Measurements from ENCODE around the gene CSMD2.
"Not testable (repeated sequence)": the region's sequence is repeated elsewhere in the genome, so short reads cannot be mapped to it uniquely, and the experiment has no call there.

Gene CSMD2

DNA sequence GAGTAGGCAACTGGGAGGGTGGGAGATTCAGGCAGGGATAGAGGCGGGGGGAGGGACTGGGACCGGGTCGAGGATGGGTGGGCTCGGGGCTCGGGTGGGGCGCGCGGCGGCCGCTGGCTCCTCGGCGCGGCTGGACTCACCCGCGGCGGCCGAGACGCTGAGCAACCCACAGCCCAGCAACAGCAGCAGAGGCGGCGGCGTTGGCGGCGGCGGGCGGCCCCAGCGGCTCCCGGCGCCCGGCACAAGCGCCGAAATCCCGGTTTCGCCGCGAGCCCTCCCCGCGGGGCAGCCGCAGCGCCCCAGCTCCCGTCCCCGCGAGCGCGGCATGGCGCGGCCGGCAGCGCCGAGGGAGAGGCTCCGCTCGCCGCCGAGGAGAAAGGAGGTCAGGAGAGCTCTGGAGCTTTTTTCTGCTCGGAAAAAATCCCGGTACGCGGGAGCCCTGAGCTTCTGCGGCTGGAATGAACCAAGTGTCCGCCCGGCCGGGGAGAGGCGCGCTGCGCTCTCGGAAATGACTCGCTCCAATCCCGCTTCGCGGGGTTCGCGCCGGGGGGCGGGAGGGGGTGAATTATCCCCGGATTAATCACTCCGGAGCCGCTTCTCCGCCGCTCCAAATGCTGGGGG is at the start of gene CSMD2:
Gene CSMD2 (minus strand): TSS at position 460 of the 621 bp plus-strand sequence. CDS start 133 bp downstream, at position 327.
- DNase-seq, result peak; percentile 13

DNA sequence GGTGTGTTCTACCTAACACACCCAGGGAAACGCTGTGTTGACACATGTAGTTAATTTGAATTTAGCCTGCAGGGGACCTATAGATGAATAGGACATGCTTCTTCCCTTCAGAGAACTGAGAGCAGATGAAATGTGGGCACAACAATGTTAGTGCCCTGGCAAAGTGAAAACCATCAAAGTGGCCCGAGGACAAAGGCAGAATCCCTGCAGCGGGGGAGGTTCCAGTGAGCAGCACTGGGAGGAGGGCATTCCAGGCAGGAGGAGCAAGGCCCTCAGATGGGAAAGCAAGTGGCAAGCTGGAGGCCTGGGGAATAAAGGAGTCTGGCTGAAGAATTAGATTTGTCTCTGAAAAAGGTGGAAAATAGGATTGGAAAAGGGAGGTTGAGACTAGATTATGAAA is 48.9 kb upstream of the CSMD2 start:
- DNase-seq, result no peak

DNA sequence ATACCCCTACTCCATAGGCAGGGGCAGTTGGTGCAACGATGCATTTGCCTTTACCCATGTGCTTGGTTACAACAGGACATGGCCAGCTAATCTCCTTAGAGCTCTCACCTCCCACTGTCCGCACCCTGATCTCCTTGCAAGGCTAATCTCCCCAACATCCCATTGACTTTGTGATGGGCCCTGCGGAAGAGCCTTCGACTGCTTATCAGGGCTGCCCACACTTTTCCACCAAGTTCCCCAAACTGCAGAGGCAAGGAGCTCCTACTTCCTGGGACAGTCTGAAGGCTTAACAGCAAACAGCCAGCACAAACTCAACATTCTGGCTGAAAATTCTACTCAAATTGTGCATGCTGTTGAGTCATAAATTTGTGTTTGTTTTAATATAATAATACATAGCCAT is 47.6 kb upstream of the CSMD2 start:
- no peak for DNase-seq

DNA sequence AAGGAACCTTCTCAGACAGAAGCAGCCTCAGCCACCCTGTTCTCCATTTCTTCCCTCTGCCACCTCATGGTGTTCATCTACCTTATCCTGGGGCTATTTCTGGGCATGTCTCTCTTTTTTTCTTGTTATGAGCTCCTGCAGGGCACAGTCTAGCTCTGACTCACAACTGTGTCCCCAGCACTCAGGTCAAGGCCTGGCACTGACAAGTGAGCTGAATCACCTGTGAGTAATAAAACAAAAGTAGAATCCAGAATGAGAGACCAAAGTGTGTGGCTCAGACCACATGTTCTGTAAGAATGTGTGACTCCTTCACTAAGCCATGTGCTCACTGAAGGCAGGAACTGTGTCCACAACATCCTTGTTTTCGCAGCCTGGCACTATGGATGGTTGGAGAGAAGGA is 34.9 kb upstream of the CSMD2 start:
- no peak for DNase-seq

DNA sequence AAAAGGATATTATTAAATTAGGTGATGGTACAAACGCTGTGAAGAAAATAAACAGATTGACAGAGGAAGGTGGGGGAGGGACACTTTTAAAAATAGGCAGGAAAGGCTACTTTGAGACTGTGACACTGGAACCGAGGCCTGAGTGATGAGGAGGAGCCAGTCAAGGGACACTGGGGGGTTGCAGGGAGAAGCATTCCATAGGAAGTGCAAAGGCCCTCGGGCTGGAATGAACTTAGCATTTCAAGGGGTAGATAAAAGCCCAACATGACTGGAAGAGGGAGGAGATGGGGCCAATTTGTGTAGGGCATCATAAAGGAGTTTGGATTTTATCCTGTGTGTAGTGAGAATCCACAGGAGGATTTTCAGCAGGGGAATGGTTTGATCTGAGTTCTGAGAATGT is 27.6 kb upstream of the CSMD2 start:
- DNase-seq, result no peak

DNA sequence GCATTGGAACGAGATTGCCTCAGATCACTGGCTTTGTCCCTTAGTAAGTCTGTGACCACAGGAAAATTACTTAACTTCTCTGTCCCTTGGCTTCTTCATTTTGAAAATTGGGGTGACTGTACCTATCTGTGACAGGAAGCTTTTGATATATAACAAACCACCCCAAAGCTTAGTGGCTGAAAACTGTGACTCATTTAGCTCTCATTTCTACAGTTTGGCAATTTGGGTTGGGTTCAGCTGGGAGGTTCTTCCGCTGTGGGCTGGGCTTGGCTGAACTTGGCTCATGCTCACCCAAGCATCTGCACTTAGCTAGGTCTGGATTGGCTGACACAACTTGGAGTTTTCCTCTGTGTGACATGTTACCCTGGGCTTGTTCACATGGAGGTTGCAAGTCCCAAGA is 25.7 kb upstream of the CSMD2 start:
- no peak for DNase-seq

DNA sequence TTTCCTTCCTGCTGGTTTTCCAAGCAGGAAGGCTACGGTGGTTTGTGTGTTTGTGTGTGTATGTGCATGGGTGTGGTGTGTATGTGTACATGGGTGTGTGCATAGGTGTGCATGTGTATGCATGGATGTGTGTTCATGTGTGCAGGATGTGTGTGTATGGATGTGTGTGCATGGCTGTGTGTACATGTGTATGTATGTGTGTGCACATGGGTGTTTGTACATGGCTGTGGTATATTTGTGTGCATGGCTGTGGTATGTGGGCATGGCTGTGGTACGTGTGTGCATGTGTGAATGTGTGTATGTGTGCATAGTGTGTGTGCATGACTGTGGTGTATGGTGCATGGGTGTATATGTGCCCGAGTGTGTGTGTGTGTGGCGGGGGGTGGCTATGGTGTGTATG is 24.0 kb upstream of the CSMD2 start:
- no peak for DNase-seq

DNA sequence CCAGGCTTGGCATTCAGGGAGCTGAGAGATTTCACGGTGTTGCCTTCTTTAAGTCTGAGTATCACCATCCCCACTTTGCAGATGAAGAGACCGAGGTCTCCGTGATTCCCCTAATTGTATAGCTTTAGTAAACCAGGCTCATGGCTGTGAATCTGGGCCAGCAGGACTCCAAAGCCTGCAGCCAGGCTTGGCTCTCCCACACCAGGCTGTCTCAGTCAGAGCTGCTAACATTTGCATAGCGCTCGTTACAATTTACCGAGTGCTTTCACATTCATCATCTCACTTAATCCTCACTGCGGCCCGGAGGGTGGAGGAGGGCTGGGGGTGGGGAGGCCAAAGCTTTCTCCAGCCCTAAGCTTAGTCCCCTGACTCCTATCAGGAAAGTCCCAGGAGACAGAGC is 23.4 kb upstream of the CSMD2 start:
- DNase-seq, result no peak

DNA sequence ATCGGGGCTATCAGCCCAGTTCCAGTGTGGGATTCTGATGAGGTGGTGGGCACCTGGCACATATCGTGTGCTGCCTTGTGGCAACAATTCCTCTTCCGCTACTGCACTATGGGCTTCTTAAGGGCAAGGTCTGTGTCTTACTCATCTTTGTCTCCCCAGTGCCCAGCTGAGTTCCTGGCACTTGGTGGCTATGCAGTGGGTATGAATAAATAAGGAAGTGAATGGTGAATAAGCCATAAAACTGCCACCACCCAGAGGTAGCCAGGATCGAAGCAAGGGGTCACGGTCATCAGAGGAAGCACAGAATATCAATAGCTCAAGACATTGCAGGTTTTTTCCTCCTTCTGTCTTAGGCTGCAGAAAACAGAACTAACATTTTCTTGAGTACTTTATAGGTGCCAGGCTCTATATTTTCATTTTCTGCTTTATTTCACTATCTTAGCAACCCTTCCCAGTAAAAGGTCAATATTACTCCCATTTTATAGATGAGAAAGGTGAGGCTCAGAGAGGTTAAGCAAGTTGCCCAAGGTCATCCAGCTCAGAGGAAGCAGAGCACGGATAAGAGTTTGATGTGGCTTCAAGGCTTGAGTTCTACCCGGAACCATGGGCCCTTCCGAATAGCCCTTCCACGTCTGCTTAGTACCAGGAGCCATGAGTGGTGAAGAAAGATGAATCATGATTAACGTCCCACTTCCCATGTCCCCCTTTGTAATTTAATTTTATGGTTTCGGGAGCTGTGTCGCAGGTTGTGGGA is 21.9 kb upstream of the CSMD2 start:
- DNase-seq, result no peak

DNA sequence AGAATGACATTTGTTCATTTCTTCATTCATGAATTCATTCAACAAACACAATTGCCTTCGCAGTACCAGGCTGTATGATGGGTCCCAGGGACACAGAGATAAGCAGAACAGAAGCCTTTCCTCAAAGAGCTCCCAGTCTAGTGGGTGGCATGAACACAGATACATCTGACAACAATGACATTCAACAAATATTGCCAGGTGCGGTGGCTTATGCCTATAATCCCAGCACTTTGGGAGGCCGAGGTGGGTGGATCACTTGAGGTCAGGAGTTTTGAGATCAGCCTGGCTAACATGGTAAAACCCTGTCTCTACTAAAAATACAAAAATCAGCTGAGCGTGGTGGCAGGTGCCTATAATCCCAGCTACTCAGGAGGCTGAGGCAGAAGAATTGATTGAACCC is 18.4 kb upstream of the CSMD2 start:
- DNase-seq, result not testable (repeated sequence)

DNA sequence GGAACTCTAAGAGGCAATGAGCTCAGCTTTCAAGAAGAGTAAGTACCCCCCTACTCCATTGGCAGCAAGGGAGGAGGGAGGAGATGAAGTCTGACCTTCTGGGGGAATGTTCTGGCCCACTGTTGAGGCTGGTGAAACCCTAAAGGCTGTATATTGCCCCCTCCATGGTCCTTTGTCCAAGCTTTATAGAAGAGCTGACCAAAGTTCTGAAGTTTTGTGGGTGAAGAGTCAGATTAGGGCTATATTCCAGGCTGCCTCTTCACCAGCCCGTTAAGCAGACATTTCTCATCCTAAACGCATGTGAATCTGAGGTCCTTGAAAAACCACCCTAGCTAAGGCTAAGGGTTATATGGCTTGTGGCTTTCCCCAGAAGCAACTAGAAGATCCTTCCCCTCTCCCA is 13.0 kb upstream of the CSMD2 start:
- DNase-seq, result no peak

DNA sequence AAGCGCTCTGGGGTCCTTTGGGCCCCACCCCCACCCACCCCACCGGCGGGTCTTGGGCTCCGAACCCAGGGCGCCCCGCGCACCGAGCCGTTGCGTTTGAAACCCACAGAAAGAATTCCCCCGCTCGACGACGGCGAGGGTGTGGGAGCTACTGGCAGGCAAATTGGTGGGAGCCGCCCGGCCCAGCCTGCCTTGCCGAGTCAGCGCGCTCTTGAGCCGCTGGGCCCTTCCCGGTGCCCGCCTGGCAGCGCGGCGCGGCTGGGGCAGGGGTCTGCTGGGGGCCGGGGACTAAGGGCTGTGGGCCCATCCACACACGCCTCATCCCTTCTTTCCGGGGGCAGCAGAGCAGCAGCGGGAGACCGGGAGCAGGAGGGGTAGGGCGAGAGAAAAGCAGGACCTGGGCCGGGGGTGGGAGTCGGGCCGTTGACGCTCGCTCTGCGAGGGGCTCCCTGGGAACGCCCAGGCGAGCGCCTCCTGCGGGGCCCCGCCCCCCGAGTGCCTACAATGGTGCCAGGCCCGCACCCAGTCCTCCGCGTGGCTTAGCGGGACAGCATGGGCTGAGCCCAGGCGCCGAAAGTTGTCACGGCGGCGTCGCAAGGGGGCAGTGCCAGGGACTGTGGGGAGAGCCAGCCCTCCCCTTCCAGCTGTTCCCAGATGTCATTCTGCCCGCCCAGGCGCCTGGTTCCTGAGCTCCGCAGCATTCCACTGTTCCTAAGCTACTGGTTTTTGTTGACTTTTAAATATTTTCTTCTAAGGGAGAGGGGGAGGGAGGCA is 12.0 kb upstream of the CSMD2 start, which contains the start of gene C1orf94:
Gene C1orf94 (plus strand): TSS at position 78 of the 774 bp plus-strand sequence. CDS start 883 bp downstream, outside the sequence.
- DNase-seq, result no peak

DNA sequence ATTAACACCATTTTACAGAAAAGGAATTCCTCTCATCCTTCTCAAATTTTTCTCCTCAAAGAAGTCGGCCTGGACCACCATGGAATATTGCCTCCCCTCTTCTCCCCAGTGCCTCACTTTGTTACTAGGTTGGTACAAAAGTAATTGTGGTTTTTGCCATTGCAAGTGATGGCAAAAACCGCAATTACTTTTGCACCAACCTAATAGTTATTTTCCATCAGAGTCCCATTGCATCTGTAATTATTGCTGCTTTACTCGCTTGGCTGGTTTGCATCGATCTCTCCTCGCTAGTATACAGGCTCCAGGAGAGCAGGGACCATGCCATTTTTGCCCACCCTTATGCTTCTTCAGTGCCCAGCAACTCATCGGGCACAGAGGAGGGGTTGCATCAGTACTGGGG is 10.7 kb upstream of the CSMD2 start:
- DNase-seq, result no peak

DNA sequence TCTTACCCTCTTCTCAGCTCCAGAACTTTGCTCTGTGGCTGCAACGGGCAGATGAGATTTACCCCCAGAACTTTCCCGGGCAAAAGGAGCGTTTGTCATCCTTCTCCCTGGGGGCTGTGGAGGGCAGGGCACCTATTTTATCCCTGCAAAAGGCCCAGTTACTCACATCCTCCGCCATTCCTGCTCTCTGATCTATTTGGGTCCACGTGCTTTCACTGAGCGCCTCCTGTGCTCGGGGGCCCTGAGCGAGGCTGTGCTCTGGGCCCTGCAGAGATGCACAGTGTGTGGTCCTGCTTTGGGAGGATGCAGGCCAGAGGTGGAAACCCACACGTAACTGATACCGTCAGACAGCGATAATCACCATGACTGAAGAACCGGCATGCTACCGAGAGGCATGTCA is 2.4 kb upstream of the CSMD2 start:
- DNase-seq, result no peak

DNA sequence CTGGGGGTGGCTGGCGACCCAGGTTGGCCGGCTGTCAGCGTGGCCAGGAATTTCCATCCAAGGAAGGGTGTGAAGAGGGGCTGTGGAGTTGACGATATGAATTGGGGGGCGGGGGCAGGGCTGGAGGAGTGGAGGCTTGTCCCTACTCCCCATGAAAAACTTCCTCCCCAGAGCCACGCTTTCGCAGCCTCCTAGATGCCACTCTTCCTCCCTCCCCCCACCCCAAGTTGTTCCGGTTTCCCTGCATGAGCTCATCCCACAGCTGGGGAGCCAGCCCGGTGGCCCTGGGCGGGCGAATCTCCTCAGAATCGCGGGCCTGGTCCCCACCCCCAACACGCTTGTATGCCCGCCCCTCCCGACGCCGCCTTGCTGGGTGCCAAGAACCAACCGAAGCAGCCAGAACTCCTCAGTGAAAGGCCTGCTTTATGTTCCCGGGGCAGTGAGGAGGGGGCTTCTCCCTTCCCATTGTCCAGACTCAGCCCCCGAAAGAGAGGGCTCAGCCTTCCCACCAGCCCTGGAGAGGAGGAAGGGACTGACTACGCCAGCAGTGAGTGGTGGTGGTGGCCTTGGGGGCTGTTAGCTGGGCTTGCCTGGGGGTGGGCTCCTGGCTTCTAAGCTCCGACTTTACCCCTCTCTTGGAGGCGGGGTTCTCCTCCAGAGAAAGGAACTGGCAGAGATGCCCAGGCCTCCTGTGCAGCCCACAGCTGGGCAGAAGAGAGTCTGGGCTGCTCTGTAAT is 1.8 kb upstream of the CSMD2 start:
- DNase-seq, result peak; percentile 18

DNA sequence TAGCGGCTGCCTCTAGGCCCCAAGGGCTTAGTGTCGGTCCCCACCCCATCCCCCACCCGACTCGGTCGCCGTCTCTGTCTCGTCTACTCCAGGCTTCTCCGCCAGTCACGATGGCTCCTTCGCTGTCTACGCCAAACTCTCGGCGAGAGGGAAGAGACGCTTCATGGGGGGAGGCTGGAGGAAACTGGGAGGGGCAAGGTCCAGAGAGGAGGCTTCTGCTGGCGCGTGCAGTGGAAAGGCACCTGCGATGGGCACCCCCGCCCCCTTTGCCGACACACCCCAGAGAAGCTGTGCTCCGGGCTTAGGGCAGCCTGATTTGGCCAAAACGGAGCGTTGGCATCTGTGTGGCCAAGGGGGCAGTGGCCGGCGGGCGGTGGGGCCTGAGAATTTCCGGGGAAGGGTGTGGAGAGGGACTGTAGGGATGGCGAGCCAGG is 1.2 kb upstream of the CSMD2 start:
- no peak for DNase-seq

DNA sequence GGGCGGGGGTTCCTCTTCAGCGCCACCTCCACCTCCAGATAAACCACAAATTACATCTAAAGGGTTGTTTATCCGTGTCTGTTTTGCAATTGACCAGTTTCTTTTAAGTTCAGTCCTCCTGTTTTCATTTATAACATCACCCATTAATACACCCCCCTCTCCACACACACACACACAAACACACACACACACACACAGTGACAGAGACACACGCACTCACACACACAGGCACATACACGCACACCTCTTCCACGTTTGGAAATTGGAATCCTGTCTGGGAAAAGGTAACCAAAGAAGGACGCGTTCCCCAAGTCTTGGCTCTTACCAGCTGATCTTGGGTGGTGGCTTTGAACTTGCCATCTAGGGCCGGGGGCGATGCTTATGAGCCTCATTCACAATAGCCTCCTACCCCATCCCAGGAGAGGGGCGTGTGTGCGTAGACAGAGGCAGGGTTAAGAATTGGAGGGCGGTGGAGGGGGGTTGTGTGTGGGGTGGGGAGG is 442 bp upstream of the CSMD2 start:
- no peak for DNase-seq

DNA sequence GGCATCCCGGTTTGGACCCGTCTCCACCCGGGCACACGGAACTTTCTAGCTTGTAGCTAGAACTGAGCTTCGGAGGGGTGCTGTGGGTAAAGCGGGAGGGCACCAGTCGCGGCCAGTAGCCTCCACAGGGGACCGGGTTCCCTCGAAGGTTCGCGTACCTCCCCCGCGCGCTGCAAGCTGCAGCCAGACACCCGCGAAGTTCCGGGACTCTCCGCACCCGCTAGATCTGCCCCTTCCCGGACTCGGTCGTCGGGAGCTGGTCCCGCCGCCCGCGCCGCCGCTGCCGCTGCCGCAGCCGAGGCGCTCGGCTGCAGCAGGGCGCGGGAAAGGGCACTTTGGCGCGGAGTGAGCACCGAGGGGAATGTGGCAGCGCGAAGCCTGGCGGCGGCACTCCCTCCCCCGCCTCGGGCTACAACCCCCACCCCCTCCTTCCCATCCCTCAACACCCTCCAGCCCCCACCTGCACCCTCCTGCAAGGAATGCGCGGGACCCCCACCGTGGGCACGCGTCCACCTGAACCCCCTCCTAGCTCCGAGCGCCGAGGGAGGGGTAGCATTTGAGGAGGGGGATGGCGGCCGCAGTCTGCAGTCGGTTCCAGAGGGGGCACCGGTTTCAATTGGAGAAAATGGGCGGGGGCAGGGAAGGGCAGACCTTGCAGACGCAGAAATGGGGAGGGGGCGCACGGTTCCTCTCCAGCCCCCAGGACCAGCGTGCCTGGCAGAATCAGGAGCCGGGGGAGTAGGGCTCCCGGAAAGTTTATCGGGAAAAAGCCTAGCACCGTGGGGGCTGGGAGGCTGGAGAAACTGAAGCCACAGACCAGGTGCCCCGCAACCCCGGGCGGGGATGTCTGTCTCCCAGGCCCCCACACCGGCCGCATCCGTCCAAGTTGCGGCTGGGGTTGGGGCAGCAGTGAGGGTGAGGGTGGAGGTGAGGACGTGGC is 968 bp downstream of the CSMD2 start:
- no peak for DNase-seq

DNA sequence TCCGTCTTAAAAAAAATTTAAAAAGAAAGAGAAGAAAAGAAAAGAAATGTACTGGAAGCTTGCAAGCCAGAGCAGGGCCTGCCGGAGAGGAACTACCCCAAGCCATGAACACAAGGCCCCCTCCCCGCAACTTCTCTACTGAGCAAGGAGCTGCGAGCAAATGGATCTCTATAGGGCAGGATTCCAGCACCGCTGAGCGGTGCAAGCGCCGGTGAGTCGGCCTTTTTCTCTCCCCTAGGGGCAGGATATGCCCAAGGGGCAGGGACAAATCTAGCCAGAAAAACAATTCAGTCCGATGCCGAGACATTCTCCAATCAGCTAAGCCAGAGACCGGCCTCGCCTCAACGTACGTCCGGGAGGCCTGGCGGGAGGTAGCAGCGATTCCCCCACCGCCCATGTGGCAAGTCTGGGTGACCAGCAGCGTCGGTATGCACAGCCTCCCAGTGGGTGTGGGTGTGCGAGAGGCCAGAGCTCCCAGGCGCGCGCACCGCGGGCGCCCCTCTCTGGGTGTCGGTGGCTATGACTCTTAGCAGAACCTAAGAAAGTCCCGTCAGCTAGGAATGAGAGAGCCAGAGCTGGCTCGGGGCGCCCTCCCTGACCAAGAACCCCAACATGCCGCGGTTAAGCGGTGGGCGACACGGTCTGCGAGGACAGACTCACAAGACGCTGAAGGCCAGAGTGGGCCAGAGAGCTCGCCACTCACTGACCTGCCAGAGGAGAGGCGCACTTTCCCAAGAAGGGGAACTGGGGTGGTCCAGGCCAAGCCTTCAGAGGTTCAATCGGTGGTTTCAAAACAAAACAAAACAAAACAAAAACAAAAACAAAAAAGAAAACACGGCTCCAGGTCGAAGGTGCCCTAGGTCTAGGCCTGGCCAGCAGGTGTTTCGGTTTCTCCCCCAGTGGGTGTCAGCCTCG is 1.9 kb downstream of the CSMD2 start:
- peak; percentile 76 for DNase-seq

DNA sequence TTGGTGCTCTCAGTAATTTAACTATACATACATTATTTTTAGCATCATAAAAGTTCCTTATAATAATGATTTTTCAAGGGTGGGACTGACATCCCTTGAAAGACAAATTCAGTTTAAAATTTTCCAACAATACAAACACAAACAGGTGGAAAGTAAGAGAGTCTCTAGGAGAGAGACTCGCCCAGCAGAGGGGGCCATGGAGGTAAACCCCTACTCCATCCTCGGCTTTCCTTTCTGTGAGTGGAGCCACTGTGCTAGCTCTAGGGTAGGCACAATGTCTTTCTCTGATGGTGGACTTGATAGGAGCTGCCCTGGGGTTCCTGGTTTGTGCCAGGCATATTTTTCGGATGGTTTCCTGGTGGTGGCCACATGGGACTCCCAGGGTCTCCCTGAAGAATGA is 8.3 kb downstream of the CSMD2 start:
- no peak for DNase-seq

DNA sequence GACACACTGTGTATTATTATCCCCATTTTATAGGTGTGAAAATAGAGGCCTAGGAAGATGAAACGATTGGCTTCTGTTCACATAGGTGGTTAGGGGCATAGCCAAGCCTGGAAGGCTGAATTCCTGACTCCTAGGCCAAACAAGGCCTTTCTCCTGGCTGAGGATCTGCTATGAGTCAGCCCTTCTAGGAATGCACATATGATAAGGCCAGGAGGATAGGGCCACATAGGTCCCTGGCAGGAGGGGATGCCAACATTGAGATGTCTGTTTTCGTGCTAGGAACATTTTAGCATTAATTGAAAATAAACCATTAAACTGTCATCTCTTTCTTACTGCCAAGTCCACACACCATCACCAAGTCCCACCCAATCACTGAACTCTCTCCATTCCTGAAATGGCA is 9.2 kb downstream of the CSMD2 start:
- no peak for DNase-seq

All from RPMI8226 (cell line).